SK-N-SH treated with all-trans-retinoic acid at 6 μM for 48 hours (cell line): ENCODE results near the gene SLC4A3.

ENCODE experiments used
- ATAC-seq: fragments of 200-7000 bp; cut with Tn5 transposase; 3 replicates; pipeline ENCODE4 v1.9.1; 2020; ENCODE audit warnings: mild to moderate bottlenecking, moderate library complexity
- ARNTL ChIP-seq: fragments of 450-650 bp; formaldehyde crosslinking; IDR thresholded peaks from 2 replicates; pipeline ENCODE4 v1.5.0; 2020; ENCODE audit warnings: low read depth, mild to moderate bottlenecking, moderate library complexity, borderline replicate concordance
- BACH2 ChIP-seq: fragments of 250-450 bp; sonication (Bioruptor Pico); IDR thresholded peaks from 2 replicates; pipeline ENCODE4 v1.9.0; 2021; ENCODE audit warnings: mild to moderate bottlenecking, borderline replicate concordance
- CSDC2 ChIP-seq: fragments of 250-450 bp; sonication (Bioruptor Pico); IDR thresholded peaks from 2 replicates; pipeline ENCODE4 v1.5.0; 2020; ENCODE audit warnings: mild to moderate bottlenecking, moderate library complexity
- GLIS3 ChIP-seq: fragments of 250-450 bp; sonication (Bioruptor Pico); IDR thresholded peaks from 2 replicates; pipeline ENCODE4 v1.5.0; 2020; ENCODE audit warnings: mild to moderate bottlenecking, moderate library complexity
- ISL1 ChIP-seq: fragments of 250-450 bp; sonication (Bioruptor Pico); IDR thresholded peaks from 2 replicates; pipeline ENCODE4 v2.1.2; 2022; ENCODE audit warnings: mild to moderate bottlenecking, moderate library complexity
- OSR1 ChIP-seq: fragments of 250-450 bp; sonication (Bioruptor Pico); IDR thresholded peaks from 2 replicates; pipeline ENCODE4 v1.8.0; 2022; ENCODE audit warnings: moderate library complexity, mild to moderate bottlenecking, inconsistent platforms
- PPARA ChIP-seq: fragments of 250-450 bp; sonication (Bioruptor Pico); IDR thresholded peaks from 2 replicates; pipeline ENCODE4 v1.5.0; 2020; ENCODE audit warnings: mild to moderate bottlenecking, borderline replicate concordance
- RARB ChIP-seq: fragments of 250-450 bp; sonication (Bioruptor Pico); IDR thresholded peaks from 2 replicates; pipeline ENCODE4 v1.8.0; 2021; ENCODE audit warnings: mild to moderate bottlenecking, moderate library complexity
- TCF4 ChIP-seq: fragments of 250-450 bp; sonication (Bioruptor Pico); IDR thresholded peaks from 2 replicates; pipeline ENCODE4 v1.8.0; 2021; ENCODE audit warnings: mild to moderate bottlenecking, moderate library complexity, borderline replicate concordance
- ZC3H10 ChIP-seq: fragments of 250-450 bp; sonication (Bioruptor Pico); IDR thresholded peaks from 2 replicates; pipeline ENCODE4 v1.5.1; 2021; ENCODE audit warnings: mild to moderate bottlenecking, moderate library complexity
- ZFP3 ChIP-seq: fragments of 250-450 bp; sonication (Bioruptor Pico); IDR thresholded peaks from 2 replicates; pipeline ENCODE4 v1.5.0; 2020; ENCODE audit warnings: mild to moderate bottlenecking, moderate library complexity
- ZFP30 ChIP-seq: fragments of 450-650 bp; formaldehyde crosslinking; IDR thresholded peaks from 2 replicates; pipeline ENCODE4 v1.5.0; 2022; ENCODE audit warnings: mild to moderate bottlenecking, moderate library complexity
- ZNF565 ChIP-seq: fragments of 450-650 bp; formaldehyde crosslinking; conservative IDR thresholded peaks from 2 replicates; pipeline ENCODE4 v1.5.0; 2020; ENCODE audit warnings: low read depth, mild to moderate bottlenecking, moderate library complexity
- ZNF70 ChIP-seq: fragments of 450-650 bp; formaldehyde crosslinking; IDR thresholded peaks from 2 replicates; pipeline ENCODE4 v1.5.0; 2020; ENCODE audit warnings: mild to moderate bottlenecking, moderate library complexity
- TF ChIP-seq, protein P1 (sequence below): fragments of 250-450 bp; sonication (Bioruptor Pico); IDR thresholded peaks from 2 replicates; pipeline ENCODE4 v1.5.1; 2021; ENCODE audit warnings: mild to moderate bottlenecking, moderate library complexity
- TF ChIP-seq, protein P2 (sequence below): fragments of 250-450 bp; sonication (Bioruptor Pico); IDR thresholded peaks from 2 replicates; pipeline ENCODE4 v1.5.0; 2020; ENCODE audit warnings: mild to moderate bottlenecking, moderate library complexity
- TF ChIP-seq, protein P3 (sequence below): fragments of 250-450 bp; sonication (Bioruptor Pico); IDR thresholded peaks from 2 replicates; pipeline ENCODE4 v1.5.1; 2020; ENCODE audit warnings: low read depth, mild to moderate bottlenecking, moderate library complexity
- TF ChIP-seq, protein P4 (sequence below): fragments of 250-450 bp; sonication (Bioruptor Pico); IDR thresholded peaks from 2 replicates; pipeline ENCODE4 v1.8.0; 2020; ENCODE audit warnings: mild to moderate bottlenecking, moderate library complexity, borderline replicate concordance

SLC4A3 gene

DNA sequence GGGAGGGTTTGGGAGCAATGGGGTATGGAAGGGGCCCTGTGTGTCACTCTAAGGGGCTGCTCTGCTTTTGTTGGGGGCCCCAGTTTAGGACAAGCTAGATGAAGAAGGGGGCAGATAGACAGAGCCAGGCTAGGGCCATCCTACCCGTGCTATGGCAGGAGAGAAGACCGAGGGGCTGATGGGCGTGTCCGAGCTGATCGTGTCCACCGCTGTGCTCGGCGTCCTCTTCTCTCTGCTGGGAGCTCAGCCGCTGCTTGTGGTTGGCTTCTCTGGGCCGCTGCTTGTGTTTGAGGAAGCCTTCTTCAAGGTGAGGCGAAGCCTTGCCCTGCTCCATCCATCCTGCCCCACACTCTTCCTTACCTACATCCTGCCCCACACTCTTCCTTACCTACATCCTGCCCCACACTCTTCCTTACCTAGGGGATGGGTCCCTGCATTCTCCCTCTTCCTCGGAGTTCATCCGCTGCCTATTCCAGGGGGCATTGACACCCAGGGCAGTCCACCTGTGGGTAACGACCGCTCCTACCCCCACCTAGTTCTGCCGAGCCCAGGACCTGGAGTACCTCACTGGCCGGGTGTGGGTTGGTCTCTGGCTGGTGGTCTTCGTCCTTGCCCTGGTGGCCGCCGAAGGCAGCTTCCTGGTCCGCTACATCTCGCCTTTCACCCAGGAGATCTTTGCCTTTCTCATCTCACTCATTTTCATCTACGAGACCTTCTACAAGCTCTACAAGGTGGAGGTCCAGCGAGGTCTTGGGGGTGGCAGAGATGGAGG, 8.9 kb downstream of the SLC4A3 start:
- no peak for TF ChIP-seq BACH2 (CRISPR knock-in tag)
- TF ChIP-seq, protein P1, sequence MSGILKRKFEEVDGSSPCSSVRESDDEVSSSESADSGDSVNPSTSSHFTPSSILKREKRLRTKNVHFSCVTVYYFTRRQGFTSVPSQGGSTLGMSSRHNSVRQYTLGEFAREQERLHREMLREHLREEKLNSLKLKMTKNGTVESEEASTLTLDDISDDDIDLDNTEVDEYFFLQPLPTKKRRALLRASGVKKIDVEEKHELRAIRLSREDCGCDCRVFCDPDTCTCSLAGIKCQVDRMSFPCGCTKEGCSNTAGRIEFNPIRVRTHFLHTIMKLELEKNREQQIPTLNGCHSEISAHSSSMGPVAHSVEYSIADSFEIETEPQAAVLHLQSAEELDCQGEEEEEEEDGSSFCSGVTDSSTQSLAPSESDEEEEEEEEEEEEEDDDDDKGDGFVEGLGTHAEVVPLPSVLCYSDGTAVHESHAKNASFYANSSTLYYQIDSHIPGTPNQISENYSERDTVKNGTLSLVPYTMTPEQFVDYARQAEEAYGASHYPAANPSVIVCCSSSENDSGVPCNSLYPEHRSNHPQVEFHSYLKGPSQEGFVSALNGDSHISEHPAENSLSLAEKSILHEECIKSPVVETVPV (CRISPR knock-in tag) = no peak
- TF ChIP-seq, protein P2, sequence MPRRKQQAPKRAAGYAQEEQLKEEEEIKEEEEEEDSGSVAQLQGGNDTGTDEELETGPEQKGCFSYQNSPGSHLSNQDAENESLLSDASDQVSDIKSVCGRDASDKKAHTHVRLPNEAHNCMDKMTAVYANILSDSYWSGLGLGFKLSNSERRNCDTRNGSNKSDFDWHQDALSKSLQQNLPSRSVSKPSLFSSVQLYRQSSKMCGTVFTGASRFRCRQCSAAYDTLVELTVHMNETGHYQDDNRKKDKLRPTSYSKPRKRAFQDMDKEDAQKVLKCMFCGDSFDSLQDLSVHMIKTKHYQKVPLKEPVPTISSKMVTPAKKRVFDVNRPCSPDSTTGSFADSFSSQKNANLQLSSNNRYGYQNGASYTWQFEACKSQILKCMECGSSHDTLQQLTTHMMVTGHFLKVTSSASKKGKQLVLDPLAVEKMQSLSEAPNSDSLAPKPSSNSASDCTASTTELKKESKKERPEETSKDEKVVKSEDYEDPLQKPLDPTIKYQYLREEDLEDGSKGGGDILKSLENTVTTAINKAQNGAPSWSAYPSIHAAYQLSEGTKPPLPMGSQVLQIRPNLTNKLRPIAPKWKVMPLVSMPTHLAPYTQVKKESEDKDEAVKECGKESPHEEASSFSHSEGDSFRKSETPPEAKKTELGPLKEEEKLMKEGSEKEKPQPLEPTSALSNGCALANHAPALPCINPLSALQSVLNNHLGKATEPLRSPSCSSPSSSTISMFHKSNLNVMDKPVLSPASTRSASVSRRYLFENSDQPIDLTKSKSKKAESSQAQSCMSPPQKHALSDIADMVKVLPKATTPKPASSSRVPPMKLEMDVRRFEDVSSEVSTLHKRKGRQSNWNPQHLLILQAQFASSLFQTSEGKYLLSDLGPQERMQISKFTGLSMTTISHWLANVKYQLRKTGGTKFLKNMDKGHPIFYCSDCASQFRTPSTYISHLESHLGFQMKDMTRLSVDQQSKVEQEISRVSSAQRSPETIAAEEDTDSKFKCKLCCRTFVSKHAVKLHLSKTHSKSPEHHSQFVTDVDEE = no peak
- TF ChIP-seq ZC3H10 (CRISPR knock-in tag) = no peak
- TF ChIP-seq, protein P3, sequence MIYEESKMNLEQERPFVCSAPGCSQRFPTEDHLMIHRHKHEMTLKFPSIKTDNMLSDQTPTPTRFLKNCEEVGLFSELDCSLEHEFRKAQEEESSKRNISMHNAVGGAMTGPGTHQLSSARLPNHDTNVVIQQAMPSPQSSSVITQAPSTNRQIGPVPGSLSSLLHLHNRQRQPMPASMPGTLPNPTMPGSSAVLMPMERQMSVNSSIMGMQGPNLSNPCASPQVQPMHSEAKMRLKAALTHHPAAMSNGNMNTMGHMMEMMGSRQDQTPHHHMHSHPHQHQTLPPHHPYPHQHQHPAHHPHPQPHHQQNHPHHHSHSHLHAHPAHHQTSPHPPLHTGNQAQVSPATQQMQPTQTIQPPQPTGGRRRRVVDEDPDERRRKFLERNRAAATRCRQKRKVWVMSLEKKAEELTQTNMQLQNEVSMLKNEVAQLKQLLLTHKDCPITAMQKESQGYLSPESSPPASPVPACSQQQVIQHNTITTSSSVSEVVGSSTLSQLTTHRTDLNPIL (CRISPR knock-in tag) = no peak
- no peak for TF ChIP-seq ZFP3 (CRISPR knock-in tag)
- TF ChIP-seq CSDC2 (CRISPR knock-in tag) = no peak
- no peak for TF ChIP-seq ZNF70
- TF ChIP-seq ZFP30 (CRISPR knock-in tag) = no peak
- TF ChIP-seq ZNF565 = no peak
- TF ChIP-seq, protein P4, sequence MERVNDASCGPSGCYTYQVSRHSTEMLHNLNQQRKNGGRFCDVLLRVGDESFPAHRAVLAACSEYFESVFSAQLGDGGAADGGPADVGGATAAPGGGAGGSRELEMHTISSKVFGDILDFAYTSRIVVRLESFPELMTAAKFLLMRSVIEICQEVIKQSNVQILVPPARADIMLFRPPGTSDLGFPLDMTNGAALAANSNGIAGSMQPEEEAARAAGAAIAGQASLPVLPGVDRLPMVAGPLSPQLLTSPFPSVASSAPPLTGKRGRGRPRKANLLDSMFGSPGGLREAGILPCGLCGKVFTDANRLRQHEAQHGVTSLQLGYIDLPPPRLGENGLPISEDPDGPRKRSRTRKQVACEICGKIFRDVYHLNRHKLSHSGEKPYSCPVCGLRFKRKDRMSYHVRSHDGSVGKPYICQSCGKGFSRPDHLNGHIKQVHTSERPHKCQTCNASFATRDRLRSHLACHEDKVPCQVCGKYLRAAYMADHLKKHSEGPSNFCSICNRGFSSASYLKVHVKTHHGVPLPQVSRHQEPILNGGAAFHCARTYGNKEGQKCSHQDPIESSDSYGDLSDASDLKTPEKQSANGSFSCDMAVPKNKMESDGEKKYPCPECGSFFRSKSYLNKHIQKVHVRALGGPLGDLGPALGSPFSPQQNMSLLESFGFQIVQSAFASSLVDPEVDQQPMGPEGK = no peak
- no peak for ATAC-seq

DNA sequence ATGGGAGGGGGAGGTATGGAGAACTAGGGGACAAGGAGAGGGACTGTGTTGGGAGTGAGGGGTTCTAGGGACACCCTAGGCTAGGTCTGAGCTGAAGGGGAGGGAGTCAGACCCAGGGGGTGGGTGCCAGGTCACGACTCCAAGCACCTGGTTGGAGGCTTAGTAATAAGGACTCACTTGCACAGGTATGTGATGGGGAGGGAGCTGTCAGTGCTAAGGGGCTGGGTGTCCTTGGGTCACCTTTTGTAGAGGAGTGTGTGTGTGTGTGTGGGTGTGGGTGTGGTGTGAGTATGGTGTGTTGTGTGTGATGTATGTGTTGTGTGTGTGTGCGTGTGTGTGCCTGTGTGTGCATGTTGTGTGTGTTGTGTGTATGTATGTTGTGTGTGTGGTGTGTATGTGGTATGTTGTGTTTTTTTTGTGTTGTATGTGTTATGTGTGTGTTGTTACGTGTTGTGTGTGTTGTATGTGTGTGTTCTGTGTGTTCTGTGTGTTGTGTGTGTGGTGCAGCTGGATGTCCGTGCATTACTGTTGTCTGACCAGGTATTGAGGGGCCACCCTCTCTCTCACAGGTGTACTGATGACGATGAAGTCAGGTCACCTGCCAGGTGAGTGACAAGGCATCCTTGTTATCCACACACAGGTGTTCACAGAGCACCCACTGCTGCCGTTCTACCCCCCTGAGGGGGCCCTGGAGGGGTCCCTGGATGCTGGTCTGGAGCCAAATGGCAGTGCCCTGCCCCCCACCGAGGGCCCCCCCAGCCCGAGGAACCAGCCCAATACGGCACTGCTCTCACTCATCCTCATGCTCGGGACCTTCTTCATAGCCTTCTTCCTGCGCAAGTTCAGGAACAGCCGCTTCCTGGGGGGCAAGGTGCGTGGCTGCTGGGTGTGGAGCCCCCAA, 9.8 kb downstream of the SLC4A3 start:
- no peak for ATAC-seq
- TF ChIP-seq OSR1 (CRISPR knock-in tag) (no peak), RARB (CRISPR knock-in tag) (no peak), ISL1 (no peak), BACH2 (CRISPR knock-in tag) (no peak), TCF4 (CRISPR knock-in tag) (no peak), ARNTL (CRISPR knock-in tag) (no peak), CSDC2 (CRISPR knock-in tag) (no peak), GLIS3 (CRISPR knock-in tag) (no peak)
- TF ChIP-seq, protein P1 (CRISPR knock-in tag) = no peak

DNA sequence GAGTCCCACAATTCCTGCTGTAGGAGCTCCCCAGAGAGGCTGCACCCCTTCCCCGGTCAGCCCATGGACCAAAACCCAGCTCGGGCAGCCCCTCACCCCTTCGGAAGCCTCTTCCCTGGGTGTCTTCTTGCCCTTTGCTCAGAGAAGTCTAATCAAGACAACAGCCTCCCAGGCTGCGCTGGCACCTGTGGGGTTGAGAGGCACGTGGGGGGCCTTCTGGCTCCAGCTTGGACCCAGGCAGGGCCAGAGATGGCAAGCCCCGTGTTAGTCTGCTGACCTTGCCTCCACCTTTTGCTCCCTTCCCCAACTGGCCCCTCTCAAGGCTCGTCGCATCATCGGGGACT, 10.4 kb downstream of the SLC4A3 start:
- no peak for ATAC-seq
- TF ChIP-seq PPARA (CRISPR knock-in tag) (no peak), ZNF70 (no peak), ZFP30 (CRISPR knock-in tag) (no peak), ZNF565 (no peak), ZC3H10 (CRISPR knock-in tag) (no peak)
- TF ChIP-seq, protein P2 = no peak
